Suprapubic skin (tissue), 4 donors: ENCODE measurements around the gene NLRP1.

Experiments used
- EP300 ChIP-seq: sonication (generic); formaldehyde crosslinking; IDR thresholded peaks from one replicate; pipeline ENCODE4 v1.6.1; 2017; ENCODE audit warnings: antibody characterized with exemption
- POLR2A ChIP-seq, 2 donors: fragments of 450-650 bp; IDR thresholded peaks; one replicate each; pipeline ENCODE4 v1.6.1; 2017; ENCODE audit warnings: antibody characterized with exemption in 2 of 2, mild to moderate bottlenecking in 2 of 2, moderate library complexity in 2 of 2
- POLR2AphosphoS5 ChIP-seq, 3 donors: sonication (generic); formaldehyde crosslinking; IDR thresholded peaks; one replicate each; pipeline ENCODE4 v1.6.1; 2017; ENCODE audit warnings: antibody characterized with exemption in 3 of 3
- TF ChIP-seq, protein P1 (sequence below), 2 donors: fragments of 200-600 bp in 1 of 2; fragments of 450-650 bp in 1 of 2; sonication (generic) in 1 of 2; IDR thresholded peaks; one replicate each; pipeline ENCODE4 v1.5.1; 2016 to 2019; ENCODE audit warnings: antibody characterized with exemption in 2 of 2, mild to moderate bottlenecking in 1 of 2, moderate library complexity in 1 of 2

DNA sequence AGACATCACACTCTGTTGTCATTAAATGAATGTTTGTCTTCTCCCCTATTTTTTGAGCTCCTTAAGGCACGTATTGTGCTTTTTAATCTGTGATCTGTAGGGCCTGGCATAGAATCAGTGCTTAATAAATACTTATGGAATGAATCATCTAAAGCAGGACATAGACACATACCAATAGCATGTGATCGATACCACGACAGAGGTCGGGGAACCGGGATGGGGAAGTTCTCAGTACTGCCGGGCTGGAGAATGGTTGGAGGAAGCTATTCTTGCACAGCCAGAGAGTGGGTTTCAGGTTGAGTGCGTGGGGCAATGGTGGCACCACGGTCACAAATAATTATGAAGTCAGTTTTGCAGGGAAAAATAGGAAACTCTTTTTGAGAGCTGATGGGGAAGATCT, 26.8 kb downstream of the NLRP1 start:
- TF ChIP-seq, protein P1, sequence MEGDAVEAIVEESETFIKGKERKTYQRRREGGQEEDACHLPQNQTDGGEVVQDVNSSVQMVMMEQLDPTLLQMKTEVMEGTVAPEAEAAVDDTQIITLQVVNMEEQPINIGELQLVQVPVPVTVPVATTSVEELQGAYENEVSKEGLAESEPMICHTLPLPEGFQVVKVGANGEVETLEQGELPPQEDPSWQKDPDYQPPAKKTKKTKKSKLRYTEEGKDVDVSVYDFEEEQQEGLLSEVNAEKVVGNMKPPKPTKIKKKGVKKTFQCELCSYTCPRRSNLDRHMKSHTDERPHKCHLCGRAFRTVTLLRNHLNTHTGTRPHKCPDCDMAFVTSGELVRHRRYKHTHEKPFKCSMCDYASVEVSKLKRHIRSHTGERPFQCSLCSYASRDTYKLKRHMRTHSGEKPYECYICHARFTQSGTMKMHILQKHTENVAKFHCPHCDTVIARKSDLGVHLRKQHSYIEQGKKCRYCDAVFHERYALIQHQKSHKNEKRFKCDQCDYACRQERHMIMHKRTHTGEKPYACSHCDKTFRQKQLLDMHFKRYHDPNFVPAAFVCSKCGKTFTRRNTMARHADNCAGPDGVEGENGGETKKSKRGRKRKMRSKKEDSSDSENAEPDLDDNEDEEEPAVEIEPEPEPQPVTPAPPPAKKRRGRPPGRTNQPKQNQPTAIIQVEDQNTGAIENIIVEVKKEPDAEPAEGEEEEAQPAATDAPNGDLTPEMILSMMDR (IDR thresholded peaks at IDR 0.05), result no peak
- TF ChIP-seq POLR2AphosphoS5 (IDR thresholded peaks at IDR 0.05) (no peak), POLR2A (IDR thresholded peaks at IDR 0.05) (no peak), EP300 (no peak)
